HepG2 (cell line): ENCODE measurements around the gene HSP90AA1. TPM values are rescaled to one million over a fixed set of nuclear protein-coding genes. Genes with fewer than 3 reads are reported as not detected.
A peak's percentile ranks its signal among the peaks of the same experiment; 100 is the strongest.

Experiments
- GMEB1 ChIP-seq: sonication (generic); formaldehyde crosslinking; IDR thresholded peaks from 2 replicates; pipeline ENCODE4 v1.5.1; 2020; ENCODE audit warnings: missing genetic modification reagents, mild to moderate bottlenecking, borderline replicate concordance
- NR1H2 ChIP-seq: sonication (generic); formaldehyde crosslinking; IDR thresholded peaks from 2 replicates; pipeline ENCODE4 v1.8.1; 2022; ENCODE audit warnings: low read depth, missing genetic modification reagents, borderline replicate concordance
- SKIL ChIP-seq: sonication (generic); formaldehyde crosslinking; IDR thresholded peaks from 2 replicates; pipeline ENCODE4 v1.8.0; 2022; ENCODE audit warnings: missing genetic modification reagents, mild to moderate bottlenecking, moderate library complexity, borderline replicate concordance
- ZBTB34 ChIP-seq: sonication (generic); formaldehyde crosslinking; IDR thresholded peaks from 2 replicates; pipeline ENCODE4 v1.8.0; 2022; ENCODE audit warnings: mild to moderate bottlenecking, missing genetic modification reagents
- ZNF260 ChIP-seq: sonication (generic); formaldehyde crosslinking; IDR thresholded peaks from 2 replicates; pipeline ENCODE4 v1.4.0; 2020; ENCODE audit warnings: missing genetic modification reagents, low read depth, mild to moderate bottlenecking, borderline replicate concordance
- ZNF891 ChIP-seq: sonication (generic); formaldehyde crosslinking; IDR thresholded peaks from 2 replicates; pipeline ENCODE4 v1.5.0; 2020; ENCODE audit warnings: mild to moderate bottlenecking, missing genetic modification reagents
- polyA plus RNA-seq, 8 experiments: library from polyadenylated mRNA; depleted of rRNA in 3 of 8; stranded (reverse) in 7 of 8; unstranded in 1 of 8; fragments of >200 nt; fragmentation: Illumina TruSeq in 4 of 8; extraction: Trizol in 4 of 8; gene quantifications; 2 replicates each; pipeline versions ENCODE4 v1.2.1 to v1.2.3, GENCODE V29; 2011 to 2016; ENCODE audit warnings: low read depth in 4 of 8, missing spikeins in 1 of 8, mixed read lengths in 1 of 8; ENCODE audit not compliant: insufficient read depth in 1 of 8
- total RNA-seq, 5 experiments: library from RNA; depleted of rRNA; stranded (reverse); fragments of >200 nt; fragmentation: Illumina TruSeq; extraction: Trizol; gene quantifications; 2 replicates each; pipeline ENCODE4 v1.2.3, GENCODE V29; 2016; ENCODE audit warnings: low read depth in 1 of 5
- TF ChIP-seq, protein P1 (sequence below): sonication (generic); formaldehyde crosslinking; IDR thresholded peaks from one replicate; pipeline ENCODE4 v1.5.1; 2020; ENCODE audit warnings: mild to moderate bottlenecking, missing genetic modification reagents; ENCODE audit errors: not compliant biosample characterization
- TF ChIP-seq, protein P2 (sequence below): sonication (generic); formaldehyde crosslinking; conservative IDR thresholded peaks from 2 replicates; pipeline ENCODE4 v1.8.0; 2022; ENCODE audit warnings: missing genetic modification reagents
- TF ChIP-seq, protein P3 (sequence below): sonication (generic); formaldehyde crosslinking; conservative IDR thresholded peaks from 2 replicates; pipeline ENCODE4 v1.8.0; 2022; ENCODE audit warnings: low read depth, missing genetic modification reagents

The HSP90AA1 gene
- total and polyA plus RNA-seq, 2 of the 13 experiments (the other 11 are each of a cell fraction or from before 2014, with no cell fraction given) = 262 to 636 TPM

GRCh38 chr14:102086972-102087761 is at the start of gene HSP90AA1 (continued):
- TF ChIP-seq, protein P1, sequence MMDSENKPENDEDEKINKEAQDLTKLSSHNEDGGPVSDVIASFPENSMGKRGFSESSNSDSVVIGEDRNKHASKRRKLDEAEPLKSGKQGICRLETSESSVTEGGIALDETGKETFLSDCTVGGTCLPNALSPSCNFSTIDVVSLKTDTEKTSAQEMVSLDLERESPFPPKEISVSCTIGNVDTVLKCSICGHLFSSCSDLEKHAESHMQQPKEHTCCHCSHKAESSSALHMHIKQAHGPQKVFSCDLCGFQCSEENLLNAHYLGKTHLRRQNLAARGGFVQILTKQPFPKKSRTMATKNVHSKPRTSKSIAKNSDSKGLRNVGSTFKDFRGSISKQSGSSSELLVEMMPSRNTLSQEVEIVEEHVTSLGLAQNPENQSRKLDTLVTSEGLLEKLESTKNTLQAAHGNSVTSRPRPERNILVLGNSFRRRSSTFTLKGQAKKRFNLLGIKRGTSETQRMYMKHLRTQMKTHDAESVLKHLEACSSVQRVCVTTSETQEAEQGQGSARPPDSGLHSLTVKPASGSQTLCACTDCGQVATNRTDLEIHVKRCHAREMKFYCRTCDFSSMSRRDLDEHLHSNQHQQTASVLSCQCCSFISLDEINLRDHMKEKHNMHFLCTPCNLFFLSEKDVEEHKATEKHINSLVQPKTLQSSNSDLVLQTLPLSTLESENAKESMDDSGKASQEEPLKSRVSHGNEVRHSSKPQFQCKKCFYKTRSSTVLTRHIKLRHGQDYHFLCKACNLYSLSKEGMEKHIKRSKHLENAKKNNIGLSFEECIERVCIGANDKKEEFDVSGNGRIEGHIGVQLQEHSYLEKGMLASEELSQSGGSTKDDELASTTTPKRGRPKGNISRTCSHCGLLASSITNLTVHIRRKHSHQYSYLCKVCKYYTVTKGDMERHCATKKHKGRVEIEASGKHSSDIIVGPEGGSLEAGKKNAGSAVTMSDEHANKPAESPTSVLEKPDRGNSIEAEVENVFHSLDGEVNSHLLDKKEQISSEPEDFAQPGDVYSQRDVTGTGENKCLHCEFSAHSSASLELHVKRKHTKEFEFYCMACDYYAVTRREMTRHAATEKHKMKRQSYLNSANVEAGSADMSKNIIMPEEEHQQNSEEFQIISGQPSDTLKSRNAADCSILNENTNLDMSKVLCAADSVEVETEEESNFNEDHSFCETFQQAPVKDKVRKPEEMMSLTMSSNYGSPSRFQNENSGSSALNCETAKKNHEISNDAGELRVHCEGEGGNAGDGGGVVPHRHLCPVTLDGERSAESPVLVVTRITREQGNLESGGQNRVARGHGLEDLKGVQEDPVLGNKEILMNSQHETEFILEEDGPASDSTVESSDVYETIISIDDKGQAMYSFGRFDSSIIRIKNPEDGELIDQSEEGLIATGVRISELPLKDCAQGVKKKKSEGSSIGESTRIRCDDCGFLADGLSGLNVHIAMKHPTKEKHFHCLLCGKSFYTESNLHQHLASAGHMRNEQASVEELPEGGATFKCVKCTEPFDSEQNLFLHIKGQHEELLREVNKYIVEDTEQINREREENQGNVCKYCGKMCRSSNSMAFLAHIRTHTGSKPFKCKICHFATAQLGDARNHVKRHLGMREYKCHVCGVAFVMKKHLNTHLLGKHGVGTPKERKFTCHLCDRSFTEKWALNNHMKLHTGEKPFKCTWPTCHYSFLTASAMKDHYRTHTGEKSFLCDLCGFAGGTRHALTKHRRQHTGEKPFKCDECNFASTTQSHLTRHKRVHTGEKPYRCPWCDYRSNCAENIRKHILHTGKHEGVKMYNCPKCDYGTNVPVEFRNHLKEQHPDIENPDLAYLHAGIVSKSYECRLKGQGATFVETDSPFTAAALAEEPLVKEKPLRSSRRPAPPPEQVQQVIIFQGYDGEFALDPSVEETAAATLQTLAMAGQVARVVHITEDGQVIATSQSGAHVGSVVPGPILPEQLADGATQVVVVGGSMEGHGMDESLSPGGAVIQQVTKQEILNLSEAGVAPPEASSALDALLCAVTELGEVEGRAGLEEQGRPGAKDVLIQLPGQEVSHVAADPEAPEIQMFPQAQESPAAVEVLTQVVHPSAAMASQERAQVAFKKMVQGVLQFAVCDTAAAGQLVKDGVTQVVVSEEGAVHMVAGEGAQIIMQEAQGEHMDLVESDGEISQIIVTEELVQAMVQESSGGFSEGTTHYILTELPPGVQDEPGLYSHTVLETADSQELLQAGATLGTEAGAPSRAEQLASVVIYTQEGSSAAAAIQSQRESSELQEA = peak; percentile 56
- TF ChIP-seq ZBTB34 (CRISPR knock-in tag) = no peak; the same call in 1 of the 2 replicates
- TF ChIP-seq SKIL (CRISPR knock-in tag) = no peak
- no peak for TF ChIP-seq NR1H2 (CRISPR knock-in tag)
- TF ChIP-seq, protein P2, sequence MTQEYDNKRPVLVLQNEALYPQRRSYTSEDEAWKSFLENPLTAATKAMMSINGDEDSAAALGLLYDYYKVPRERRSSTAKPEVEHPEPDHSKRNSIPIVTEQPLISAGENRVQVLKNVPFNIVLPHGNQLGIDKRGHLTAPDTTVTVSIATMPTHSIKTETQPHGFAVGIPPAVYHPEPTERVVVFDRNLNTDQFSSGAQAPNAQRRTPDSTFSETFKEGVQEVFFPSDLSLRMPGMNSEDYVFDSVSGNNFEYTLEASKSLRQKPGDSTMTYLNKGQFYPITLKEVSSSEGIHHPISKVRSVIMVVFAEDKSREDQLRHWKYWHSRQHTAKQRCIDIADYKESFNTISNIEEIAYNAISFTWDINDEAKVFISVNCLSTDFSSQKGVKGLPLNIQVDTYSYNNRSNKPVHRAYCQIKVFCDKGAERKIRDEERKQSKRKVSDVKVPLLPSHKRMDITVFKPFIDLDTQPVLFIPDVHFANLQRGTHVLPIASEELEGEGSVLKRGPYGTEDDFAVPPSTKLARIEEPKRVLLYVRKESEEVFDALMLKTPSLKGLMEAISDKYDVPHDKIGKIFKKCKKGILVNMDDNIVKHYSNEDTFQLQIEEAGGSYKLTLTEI (CRISPR knock-in tag) = no peak
- TF ChIP-seq ZNF260 = no peak
- peak; percentile 56 for TF ChIP-seq GMEB1 (CRISPR knock-in tag)
- TF ChIP-seq ZNF891 (CRISPR knock-in tag) = peak; percentile 6; the same call in 1 of the 2 replicates
- TF ChIP-seq, protein P3, sequence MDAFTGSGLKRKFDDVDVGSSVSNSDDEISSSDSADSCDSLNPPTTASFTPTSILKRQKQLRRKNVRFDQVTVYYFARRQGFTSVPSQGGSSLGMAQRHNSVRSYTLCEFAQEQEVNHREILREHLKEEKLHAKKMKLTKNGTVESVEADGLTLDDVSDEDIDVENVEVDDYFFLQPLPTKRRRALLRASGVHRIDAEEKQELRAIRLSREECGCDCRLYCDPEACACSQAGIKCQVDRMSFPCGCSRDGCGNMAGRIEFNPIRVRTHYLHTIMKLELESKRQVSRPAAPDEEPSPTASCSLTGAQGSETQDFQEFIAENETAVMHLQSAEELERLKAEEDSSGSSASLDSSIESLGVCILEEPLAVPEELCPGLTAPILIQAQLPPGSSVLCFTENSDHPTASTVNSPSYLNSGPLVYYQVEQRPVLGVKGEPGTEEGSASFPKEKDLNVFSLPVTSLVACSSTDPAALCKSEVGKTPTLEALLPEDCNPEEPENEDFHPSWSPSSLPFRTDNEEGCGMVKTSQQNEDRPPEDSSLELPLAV (CRISPR knock-in tag) = no peak
